ENCODE measurements around the gene KIF26A. TPM values are rescaled to one million over a fixed set of nuclear protein-coding genes. Genes with fewer than 3 reads are reported as not detected.

The KIF26A gene
- total and polyA plus RNA-seq, 2 of the 13 experiments (the other 11 are each of a cell fraction or from before 2014, with no cell fraction given), result not detected

- intact Hi-C loops (cut with micrococcal nuclease; ENCODE audit: unreplicated experiment), result no loop called here
- H3K79me2 ChIP-seq (ENCODE audit: insufficient read depth, low read length), result no peaks in the 10 kb centered on the region
- POLR2A ChIA-PET, result no interaction called here
- H3K27me3 ChIP-seq (ENCODE audit: control insufficient read depth in 1 of 2, insufficient read depth in 2 of 2, low read length in 2 of 2), result peaks cover 10 to 48% of the 10 kb centered on the region in 2 experiments
- CTCF ChIA-PET (ENCODE audit: low intra/inter-chr PET ratio, low total read pairs), result no interaction called here
- H3K9ac ChIP-seq (ENCODE audit: insufficient read depth, low read depth, low read length), result no peak overlapping the region
- ATAC-seq (no peak), FAIRE-seq (no peak), DNase-seq (ENCODE audit: low spot score) (no peak)
- H3K27ac ChIP-seq (ENCODE audit: extremely low read length, insufficient read depth, low read length), result no peak overlapping the region
- no peak overlapping the region for H2AFZ ChIP-seq (ENCODE audit: low read length)
- no peak overlapping the region for H3K4me2 ChIP-seq (ENCODE audit: low read depth, low read length)
- no peaks in the 10 kb centered on the region for H3K4me1 ChIP-seq (ENCODE audit: insufficient read depth, low read length)
- H3K9me3 ChIP-seq (ENCODE audit: low read length), result no peaks in the 10 kb centered on the region
- 4% methylated on average over 4 of the region's 23 CpGs for WGBS (ENCODE audit: low lambda C conversion rate)
- no peaks in the 10 kb centered on the region for H3K36me3 ChIP-seq (replicated peaks in 1 of 2; ENCODE audit: control insufficient read depth in 1 of 2, insufficient read depth in 2 of 2, low read length in 2 of 2)
- BruUV-seq (replicated peaks), result no TSS peak
- in situ Hi-C loops (cut with HindIII; ENCODE audit: extremely low pct_ligation_motif_present, low pct_unique_long_range_greater_than_20kb), result no loop called here
- H4K20me1 ChIP-seq (ENCODE audit: insufficient read depth, low read length), result no peaks in the 10 kb centered on the region
- H3K4me3 ChIP-seq (replicated peaks in 1 of 3; ENCODE audit: insufficient read depth in 1 of 3, low read depth in 2 of 3, low read length in 3 of 3), result no peak overlapping the region
- no peak for TF ChIP-seq NR2F2 (IDR thresholded peaks at IDR 0.05; ENCODE audit: borderline replicate concordance, low read depth)
- no peak for TF ChIP-seq ZSCAN31 (CRISPR knock-in tag; IDR thresholded peaks at IDR 0.05; ENCODE audit: low read depth)
- TF ChIP-seq UBTF (CRISPR knock-in tag; IDR thresholded peaks at IDR 0.05), result no peak
- TF ChIP-seq RFXAP (CRISPR knock-in tag; IDR thresholded peaks at IDR 0.05; ENCODE audit: borderline replicate concordance), result no peak
- TF ChIP-seq E2F2 (CRISPR knock-in tag; IDR thresholded peaks at IDR 0.05; ENCODE audit: borderline replicate concordance), result no peak
- TF ChIP-seq ZNF468 (CRISPR knock-in tag; IDR thresholded peaks at IDR 0.05), result no peak
- no peak for TF ChIP-seq SIN3A (IDR thresholded peaks at IDR 0.05; ENCODE audit: borderline replicate concordance, low read depth, low read length)
- TF ChIP-seq ZC3H13 (CRISPR knock-in tag; IDR thresholded peaks at IDR 0.05), result no peak
- TF ChIP-seq SP5 (CRISPR knock-in tag; IDR thresholded peaks at IDR 0.05; ENCODE audit: borderline replicate concordance, low read depth), result no peak
- TF ChIP-seq ZNF432 (CRISPR knock-in tag; IDR thresholded peaks at IDR 0.05; ENCODE audit: borderline replicate concordance), result no peak
- TF ChIP-seq BATF2 (CRISPR knock-in tag; IDR thresholded peaks at IDR 0.05), result no peak
- TF ChIP-seq HNF4G (IDR thresholded peaks at IDR 0.05; ENCODE audit: borderline replicate concordance, low read depth, low read length), result no peak
- TF ChIP-seq HNF4G (CRISPR knock-in tag; IDR thresholded peaks at IDR 0.05; ENCODE audit: borderline replicate concordance, low read depth), result no peak
- TF ChIP-seq HOMEZ (CRISPR knock-in tag; IDR thresholded peaks at IDR 0.05; ENCODE audit: low read depth), result no peak
- TF ChIP-seq ZFP36L2 (CRISPR knock-in tag; IDR thresholded peaks at IDR 0.05), result no peak
- no peak for TF ChIP-seq FOXO4 (CRISPR knock-in tag; conservative IDR thresholded peaks at IDR 0.05)
- no peak for TF ChIP-seq ZBTB8A (CRISPR knock-in tag; IDR thresholded peaks at IDR 0.05; ENCODE audit: borderline replicate concordance, low read depth)
Observed at GRCh38 chr14:104100171-104101085, 38.0 kb upstream of the KIF26A start.

Measured in HepG2 (cell line).